Diencephalon (tissue), 1 donor: ENCODE results near the gene KLC1. TPM values are rescaled to one million over a fixed set of nuclear protein-coding genes. Genes with fewer than 3 reads are reported as not detected.

Source experiments
- small RNA-seq: library from RNA; depleted of rRNA; stranded (forward); fragments of <200 nt; gene quantifications from one replicate; pipeline ENCODE3, GENCODE V24; 2014
- total RNA-seq: library from RNA; depleted of rRNA; stranded (reverse); fragments of >200 nt; gene quantifications from one replicate; pipeline ENCODE4 v1.2.3, GENCODE V29; 2014

Gene KLC1
- total RNA-seq = 465 TPM

DNA sequence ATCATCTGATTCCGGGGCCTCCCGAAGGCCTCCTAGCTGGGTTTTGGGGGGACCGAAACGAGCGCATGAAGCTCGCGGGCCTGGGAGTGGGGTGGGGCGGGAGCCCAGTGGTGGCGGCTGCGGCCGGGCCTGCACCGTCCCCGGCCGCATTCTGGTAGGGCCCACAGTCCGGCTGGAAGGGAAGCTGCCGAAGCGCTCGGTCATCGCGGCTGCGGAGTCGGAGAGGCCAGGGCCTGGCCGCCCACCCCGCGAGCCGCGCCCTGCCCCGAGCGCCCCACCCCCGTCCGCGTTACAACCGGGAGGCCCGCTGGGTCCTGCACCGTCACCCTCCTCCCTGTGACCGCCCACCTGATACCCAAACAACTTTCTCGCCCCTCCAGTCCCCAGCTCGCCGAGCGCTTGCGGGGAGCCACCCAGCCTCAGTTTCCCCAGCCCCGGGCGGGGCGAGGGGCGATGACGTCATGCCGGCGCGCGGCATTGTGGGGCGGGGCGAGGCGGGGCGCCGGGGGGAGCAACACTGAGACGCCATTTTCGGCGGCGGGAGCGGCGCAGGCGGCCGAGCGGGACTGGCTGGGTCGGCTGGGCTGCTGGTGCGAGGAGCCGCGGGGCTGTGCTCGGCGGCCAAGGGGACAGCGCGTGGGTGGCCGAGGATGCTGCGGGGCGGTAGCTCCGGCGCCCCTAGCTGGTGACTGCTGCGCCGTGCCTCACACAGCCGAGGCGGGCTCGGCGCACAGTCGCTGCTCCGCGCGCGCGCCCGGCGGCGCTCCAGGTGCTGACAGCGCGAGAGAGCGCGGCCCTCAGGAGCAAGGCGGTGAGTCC is at the start of gene KLC1:
TSS of gene KLC1 (plus strand) at position 528 of the 819 bp plus-strand sequence. CDS start 25,354 bp downstream, outside the sequence.

DNA sequence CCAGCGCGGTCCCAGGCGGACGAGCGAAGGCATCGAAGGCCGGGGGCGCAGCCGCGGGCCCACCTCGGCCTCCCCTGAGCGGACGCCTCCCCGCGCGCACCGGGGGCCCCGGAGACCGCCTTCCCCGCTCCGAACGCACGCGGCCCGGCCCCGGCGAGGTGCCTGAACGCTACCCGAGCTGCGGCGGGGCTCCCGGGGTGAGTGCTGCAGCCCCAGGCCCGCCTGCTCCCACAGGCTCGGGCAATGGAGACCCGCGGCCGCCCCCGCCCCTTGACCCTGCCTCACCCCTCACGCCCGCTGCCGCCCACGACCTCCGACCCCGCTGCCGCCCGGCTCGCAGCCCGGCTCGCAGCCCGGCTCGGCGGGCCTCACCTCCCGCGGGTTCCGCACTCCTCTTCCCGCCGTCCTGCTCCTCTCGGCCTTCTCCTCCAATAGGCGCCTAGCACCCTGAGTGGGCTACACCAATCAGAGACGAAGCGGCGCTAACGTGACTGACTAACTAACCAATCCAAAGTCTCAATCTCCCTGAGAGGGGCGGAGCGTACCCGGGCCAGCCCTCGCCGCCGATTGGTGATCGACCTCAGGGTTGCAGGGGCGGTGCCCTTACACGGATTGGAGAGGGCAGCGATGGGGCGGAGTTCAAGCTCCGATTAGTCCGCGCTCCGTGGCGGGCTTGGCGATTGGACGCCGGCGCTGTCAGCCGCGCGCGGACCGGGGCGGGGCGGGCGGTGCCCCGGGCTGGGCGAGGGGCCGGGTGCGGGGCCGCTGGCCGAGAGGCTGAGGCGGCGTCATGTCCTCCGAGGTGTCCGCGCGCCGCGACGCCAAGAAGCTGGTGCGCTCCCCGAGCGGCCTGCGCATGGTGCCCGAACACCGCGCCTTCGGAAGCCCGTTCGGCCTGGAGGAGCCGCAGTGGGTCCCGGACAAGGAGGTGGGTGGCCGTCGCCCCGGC is 86.3 kb downstream of the KLC1 start, which contains the start of the genes XRCC3 and ZFYVE21:
TSS of gene XRCC3 (minus strand) at position 400 of the 949 bp plus-strand sequence. CDS start 4,364 bp downstream, outside the sequence.
TSS of gene ZFYVE21 (plus strand) at position 759 of the 949 bp plus-strand sequence. CDS start at position 791, 32 bp downstream.

Small RNAs within 50 kb of the gene (small RNA-seq; reads per million reads assigned to genes)
- gene RF00019 = not detected

Other genes with a start within 250 kb of the KLC1 start
- gene MARK3, start 243.8 kb upstream of the KLC1 start, total RNA-seq = 142 TPM
- gene CKB, start 106.4 kb upstream of the KLC1 start, total RNA-seq = 328 TPM
- 6.9 TPM for gene TRMT61A, start 100.0 kb upstream of the KLC1 start, total RNA-seq
- 44.8 TPM for gene BAG5, start 66.6 kb upstream of the KLC1 start, total RNA-seq
- gene COA8, start 66.3 kb upstream of the KLC1 start, total RNA-seq = 48.2 TPM
- gene XRCC3, start 86.2 kb downstream of the KLC1 start, total RNA-seq = 10.4 TPM
- 39.9 TPM for gene ZFYVE21, start 86.6 kb downstream of the KLC1 start, total RNA-seq
- 18.9 TPM for gene PPP1R13B, start 218.4 kb downstream of the KLC1 start, total RNA-seq